Measurements from ENCODE around the gene SRXN1. TPM values are rescaled to one million over a fixed set of nuclear protein-coding genes. Genes with fewer than 3 reads are reported as not detected.

Gene SRXN1
- total and polyA plus RNA-seq, 9 of the 15 experiments (the other 6 are each of a cell fraction or from before 2014, with no cell fraction given) = 6.8 to 36.4 (median 21.6) TPM

- TF ChIP-seq ARID3B (CRISPR knock-in tag; IDR thresholded peaks at IDR 0.05; ENCODE audit: borderline replicate concordance) (no peak), TAF9B (IDR thresholded peaks at IDR 0.05; ENCODE audit: partially characterized antibody) (peak; percentile 13), TBL1XR1 (IDR thresholded peaks at IDR 0.05; ENCODE audit: low read length in 2 of 2) (peak in 1 of 2 experiments; percentile 60; a peak in 1 of 4 replicates), ZC3H11A (IDR thresholded peaks at IDR 0.05; ENCODE audit: low read depth, low read length) (no peak), CTCF (IDR thresholded peaks at IDR 0.05 in 2 of 3, conservative IDR thresholded peaks at IDR 0.05 in 1 of 3; ENCODE audit: insufficient read depth in 2 of 3, low read depth in 1 of 3, low read length in 3 of 3) (peak; percentile 5 to 11 (median 9); a peak in 1 of 6 replicates), POLR2B (IDR thresholded peaks at IDR 0.05; ENCODE audit: low read depth, partially characterized antibody) (peak; percentile 19), GATA2 (CRISPR knock-in tag; IDR thresholded peaks at IDR 0.05) (peak; percentile 77), NCOA1 (IDR thresholded peaks at IDR 0.05; ENCODE audit: low read depth) (peak; percentile 65; the same call in 1 of the 2 replicates), NELFE (IDR thresholded peaks at IDR 0.05; ENCODE audit: insufficient read depth, insufficient read length) (no peak), HDAC1 (IDR thresholded peaks at IDR 0.05) (peak in 1 of 2 experiments; percentile 45; a peak in 1 of 4 replicates), BRF2 (IDR thresholded peaks at IDR 0.05; ENCODE audit: borderline replicate concordance, insufficient read depth, insufficient read length) (no peak), MBD2 (IDR thresholded peaks at IDR 0.05; ENCODE audit: borderline replicate concordance, low read depth) (peak; percentile 77), ZNF589 (CRISPR knock-in tag; IDR thresholded peaks at IDR 0.05; ENCODE audit: low read depth) (0 out of 2 replicates have a peak, but pooled peaks have one; percentile 49), ARID1B (IDR thresholded peaks at IDR 0.05) (peak; percentile 94), CC2D1A (IDR thresholded peaks at IDR 0.05) (peak; percentile 36; the same call in 1 of the 2 replicates), VEZF1 (CRISPR knock-in tag; IDR thresholded peaks at IDR 0.05) (peak; percentile 88), CBFA2T3 (IDR thresholded peaks at IDR 0.05) (peak; percentile 92), EP300 (IDR thresholded peaks at IDR 0.05; ENCODE audit: low read length) (peak; percentile 89), SREBF1 (IDR thresholded peaks at IDR 0.05; ENCODE audit: borderline replicate concordance, low read depth, low read length) (no peak), GTF2F1 (IDR thresholded peaks at IDR 0.05; ENCODE audit: low read depth, low read length) (no peak), PML (IDR thresholded peaks at IDR 0.05; ENCODE audit: low read length) (peak; percentile 65), CEBPG (CRISPR knock-in tag; IDR thresholded peaks at IDR 0.05) (0 out of 2 replicates have a peak, but pooled peaks have one; percentile 15), CEBPG (tag; conservative IDR thresholded peaks at IDR 0.05 in 1 of 2, IDR thresholded peaks at IDR 0.05 in 1 of 2) (no peak)
Measured at GRCh38 chr20:671252-672030, 18.4 kb upstream of the SRXN1 start (continued).

Data from K562 (cell line).